Measurements from ENCODE around the gene COX5B. TPM values are rescaled to one million over a fixed set of nuclear protein-coding genes. Genes with fewer than 3 reads are reported as not detected.

COX5B gene
- total RNA-seq, 1 experiment from 2014 or later: 298 TPM

DNA sequence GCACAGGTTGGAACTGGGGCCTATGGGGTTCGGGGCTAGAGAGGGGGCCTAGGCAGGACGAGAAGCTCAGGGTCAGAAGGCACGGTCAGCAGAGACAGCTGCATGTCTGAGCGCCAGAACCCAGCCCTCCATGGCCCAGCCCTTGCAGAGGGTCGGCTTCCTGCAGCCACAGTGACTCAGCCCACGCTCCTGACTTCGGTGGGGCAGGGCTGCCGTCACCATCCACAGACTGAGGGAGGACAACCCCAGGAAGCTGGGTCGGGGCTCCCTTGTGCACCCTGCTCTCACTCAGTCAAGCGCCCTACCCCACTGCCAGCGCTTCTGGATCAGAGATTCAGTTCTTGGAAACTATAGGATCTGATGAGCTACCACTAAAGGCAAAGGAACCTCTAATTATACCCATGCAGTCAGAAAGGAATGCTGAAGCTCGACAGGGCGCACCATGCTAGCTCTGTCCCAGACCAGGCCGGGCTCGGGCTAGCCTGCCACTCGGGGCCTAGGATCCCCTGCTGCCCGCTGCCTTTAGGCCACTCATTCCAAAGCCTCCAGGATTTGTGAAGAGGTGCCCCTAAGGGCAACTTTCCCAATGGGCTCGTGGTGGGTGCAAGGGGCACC is 15.0 kb downstream of the COX5B start:
- TF ChIP-seq, protein P1, sequence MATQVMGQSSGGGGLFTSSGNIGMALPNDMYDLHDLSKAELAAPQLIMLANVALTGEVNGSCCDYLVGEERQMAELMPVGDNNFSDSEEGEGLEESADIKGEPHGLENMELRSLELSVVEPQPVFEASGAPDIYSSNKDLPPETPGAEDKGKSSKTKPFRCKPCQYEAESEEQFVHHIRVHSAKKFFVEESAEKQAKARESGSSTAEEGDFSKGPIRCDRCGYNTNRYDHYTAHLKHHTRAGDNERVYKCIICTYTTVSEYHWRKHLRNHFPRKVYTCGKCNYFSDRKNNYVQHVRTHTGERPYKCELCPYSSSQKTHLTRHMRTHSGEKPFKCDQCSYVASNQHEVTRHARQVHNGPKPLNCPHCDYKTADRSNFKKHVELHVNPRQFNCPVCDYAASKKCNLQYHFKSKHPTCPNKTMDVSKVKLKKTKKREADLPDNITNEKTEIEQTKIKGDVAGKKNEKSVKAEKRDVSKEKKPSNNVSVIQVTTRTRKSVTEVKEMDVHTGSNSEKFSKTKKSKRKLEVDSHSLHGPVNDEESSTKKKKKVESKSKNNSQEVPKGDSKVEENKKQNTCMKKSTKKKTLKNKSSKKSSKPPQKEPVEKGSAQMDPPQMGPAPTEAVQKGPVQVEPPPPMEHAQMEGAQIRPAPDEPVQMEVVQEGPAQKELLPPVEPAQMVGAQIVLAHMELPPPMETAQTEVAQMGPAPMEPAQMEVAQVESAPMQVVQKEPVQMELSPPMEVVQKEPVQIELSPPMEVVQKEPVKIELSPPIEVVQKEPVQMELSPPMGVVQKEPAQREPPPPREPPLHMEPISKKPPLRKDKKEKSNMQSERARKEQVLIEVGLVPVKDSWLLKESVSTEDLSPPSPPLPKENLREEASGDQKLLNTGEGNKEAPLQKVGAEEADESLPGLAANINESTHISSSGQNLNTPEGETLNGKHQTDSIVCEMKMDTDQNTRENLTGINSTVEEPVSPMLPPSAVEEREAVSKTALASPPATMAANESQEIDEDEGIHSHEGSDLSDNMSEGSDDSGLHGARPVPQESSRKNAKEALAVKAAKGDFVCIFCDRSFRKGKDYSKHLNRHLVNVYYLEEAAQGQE (IDR thresholded peaks at IDR 0.05; ENCODE audit: insufficient read depth in 1 of 2, low read depth in 2 of 2, low read length in 1 of 2): no peak
- no peak for TF ChIP-seq POLR2AphosphoS5 (IDR thresholded peaks at IDR 0.05; ENCODE audit: low read depth, low read length)
- TF ChIP-seq TCF7L2 (IDR thresholded peaks at IDR 0.05; ENCODE audit: low read depth, low read length): no peak
- TF ChIP-seq SIN3A (IDR thresholded peaks at IDR 0.05; ENCODE audit: borderline replicate concordance, insufficient read depth, low read depth, low read length): no peak
- TF ChIP-seq, protein P2, sequence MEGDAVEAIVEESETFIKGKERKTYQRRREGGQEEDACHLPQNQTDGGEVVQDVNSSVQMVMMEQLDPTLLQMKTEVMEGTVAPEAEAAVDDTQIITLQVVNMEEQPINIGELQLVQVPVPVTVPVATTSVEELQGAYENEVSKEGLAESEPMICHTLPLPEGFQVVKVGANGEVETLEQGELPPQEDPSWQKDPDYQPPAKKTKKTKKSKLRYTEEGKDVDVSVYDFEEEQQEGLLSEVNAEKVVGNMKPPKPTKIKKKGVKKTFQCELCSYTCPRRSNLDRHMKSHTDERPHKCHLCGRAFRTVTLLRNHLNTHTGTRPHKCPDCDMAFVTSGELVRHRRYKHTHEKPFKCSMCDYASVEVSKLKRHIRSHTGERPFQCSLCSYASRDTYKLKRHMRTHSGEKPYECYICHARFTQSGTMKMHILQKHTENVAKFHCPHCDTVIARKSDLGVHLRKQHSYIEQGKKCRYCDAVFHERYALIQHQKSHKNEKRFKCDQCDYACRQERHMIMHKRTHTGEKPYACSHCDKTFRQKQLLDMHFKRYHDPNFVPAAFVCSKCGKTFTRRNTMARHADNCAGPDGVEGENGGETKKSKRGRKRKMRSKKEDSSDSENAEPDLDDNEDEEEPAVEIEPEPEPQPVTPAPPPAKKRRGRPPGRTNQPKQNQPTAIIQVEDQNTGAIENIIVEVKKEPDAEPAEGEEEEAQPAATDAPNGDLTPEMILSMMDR (IDR thresholded peaks at IDR 0.05): no peak
- CTCF ChIA-PET: interaction anchor here (0.7 kb wide), 1 partner anchor 9 kb away, joined by 3 read pairs; no protein-coding TSS in a partner anchor
- Histone ChIP-seq H3K9me3 (ENCODE audit: control insufficient read depth, insufficient read depth, low read depth, low read length) (no peaks in the 10 kb centered on the region), H3K36me3 (ENCODE audit: control insufficient read depth, insufficient read depth, low read length) (no peaks in the 10 kb centered on the region; the same call in 1 of the 2 replicates), H3K4me1 (ENCODE audit: control insufficient read depth, insufficient read depth, low read length) (peaks cover 14% of the 10 kb centered on the region), H3K4me3 (ENCODE audit: low read depth in 2 of 2, low read length in 2 of 2) (no peak overlapping the region), H3K27me3 (ENCODE audit: control insufficient read depth, insufficient read depth, low read length) (no peaks in the 10 kb centered on the region), H3K27ac (ENCODE audit: low read length) (no peak overlapping the region)
- no peak for DNase-seq (ENCODE audit: low read depth, low spot score)
- POLR2A ChIA-PET: no interaction called here
- BruUV-seq (replicated peaks): no TSS peak
- intact Hi-C loops (cut with micrococcal nuclease; ENCODE audit: unreplicated experiment): no loop called here
- in situ Hi-C loops (cut with HindIII; ENCODE audit: low pct_unique_long_range_greater_than_20kb, low sequenced_read_pairs): no loop called here
- no peak for ATAC-seq

DNA sequence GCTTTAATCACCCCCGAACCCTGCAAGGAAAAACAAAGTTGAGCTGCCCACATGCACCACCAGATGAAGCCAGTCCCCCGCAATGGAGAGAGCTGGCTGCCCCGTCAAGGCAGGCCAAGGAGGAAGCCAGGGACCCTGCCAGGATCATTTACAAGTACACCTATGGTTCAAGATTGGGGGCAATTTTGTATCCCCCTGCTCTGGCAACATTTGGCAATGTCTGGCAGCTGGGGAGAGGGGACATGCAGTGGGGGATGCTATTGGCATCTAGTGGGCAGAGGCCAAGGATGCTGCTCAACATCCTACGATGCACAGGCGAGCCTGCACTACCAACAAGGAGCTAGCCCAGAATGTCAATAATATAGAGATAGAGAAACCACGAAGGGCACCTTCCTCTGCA is 16.1 kb downstream of the COX5B start:
- no peak for ATAC-seq
- CTCF ChIA-PET: no interaction called here
- TF ChIP-seq, protein P1 (IDR thresholded peaks at IDR 0.05; ENCODE audit: insufficient read depth in 1 of 2, low read depth in 2 of 2, low read length in 1 of 2): no peak
- TF ChIP-seq SIN3A (IDR thresholded peaks at IDR 0.05; ENCODE audit: borderline replicate concordance, insufficient read depth, low read depth, low read length) (no peak), TCF7L2 (IDR thresholded peaks at IDR 0.05; ENCODE audit: low read depth, low read length) (no peak), POLR2AphosphoS5 (IDR thresholded peaks at IDR 0.05; ENCODE audit: low read depth, low read length) (no peak)
- TF ChIP-seq, protein P2 (IDR thresholded peaks at IDR 0.05): no peak
- Histone ChIP-seq H3K9me3 (ENCODE audit: control insufficient read depth, insufficient read depth, low read depth, low read length) (no peaks in the 10 kb centered on the region), H3K27ac (ENCODE audit: low read length) (no peak overlapping the region), H3K36me3 (ENCODE audit: control insufficient read depth, insufficient read depth, low read length) (no peaks in the 10 kb centered on the region; the same call in 1 of the 2 replicates), H3K27me3 (ENCODE audit: control insufficient read depth, insufficient read depth, low read length) (no peaks in the 10 kb centered on the region), H3K4me1 (ENCODE audit: control insufficient read depth, insufficient read depth, low read length) (peaks cover 14% of the 10 kb centered on the region), H3K4me3 (ENCODE audit: low read depth in 2 of 2, low read length in 2 of 2) (no peak overlapping the region)
- no peak for DNase-seq (ENCODE audit: low read depth, low spot score)
- intact Hi-C loops (cut with micrococcal nuclease; ENCODE audit: unreplicated experiment): no loop called here
- BruUV-seq (replicated peaks): TSS peak; percentile 77
- in situ Hi-C loops (cut with HindIII; ENCODE audit: low pct_unique_long_range_greater_than_20kb, low sequenced_read_pairs): no loop called here
- POLR2A ChIA-PET: interaction anchor here (1.1 to 1.5 kb wide), 2 partner anchors 11 to 16 kb away, joined by 4 to 12 read pairs; partner anchors contain the start of gene COX5B

Measured in Panc1 (cell line).